Measurements from ENCODE around the gene ZXDC. TPM values are rescaled to one million over a fixed set of nuclear protein-coding genes. Genes with fewer than 3 reads are reported as not detected.

ZXDC gene
- total RNA-seq, 8 experiments from 2014 or later, result 15.1 to 32.0 (median 24.2) TPM

DNA sequence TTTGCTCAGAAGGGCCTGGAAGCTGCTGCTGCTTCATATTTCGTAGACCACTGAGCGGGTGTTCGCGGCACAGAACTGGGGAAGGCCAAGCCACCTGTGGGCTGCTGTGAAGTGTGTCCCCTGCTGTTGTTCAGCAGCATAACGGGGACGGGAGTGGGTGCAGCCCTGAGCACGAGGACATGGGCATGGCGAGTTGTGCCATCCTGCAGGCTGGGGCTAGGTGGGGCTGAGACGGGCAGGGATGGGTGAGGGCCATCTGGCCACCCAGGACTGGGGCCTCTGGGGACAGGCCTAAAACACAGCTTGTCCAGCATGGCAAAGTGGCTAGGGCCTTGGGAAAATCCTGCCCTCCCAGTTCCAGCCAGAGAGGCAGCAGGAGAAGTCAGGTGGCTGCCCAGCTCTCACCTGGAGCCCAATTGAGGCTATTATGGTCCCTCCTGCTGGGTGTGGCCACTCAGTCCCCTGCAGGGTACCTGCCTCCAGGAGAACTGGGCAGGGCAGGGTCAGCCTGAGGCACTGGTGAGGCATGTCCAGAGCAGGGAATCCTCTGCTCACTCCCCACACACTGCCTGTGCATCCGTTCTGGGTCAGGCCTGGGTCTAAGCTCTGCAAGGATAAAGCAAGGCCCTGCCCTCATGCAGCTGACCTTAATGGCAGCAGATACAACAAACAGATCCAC is 51.5 kb downstream of the ZXDC start:
- no peak overlapping the region for H3K4me3 ChIP-seq
- H3K27ac ChIP-seq, result no peak overlapping the region
- 60 to 100% (median 86%) methylated on average over 1 to 2 of the region's 10 CpGs; no CpG with 5 or more reads in 5 of the 10 experiments for WGBS, 10 experiments
- no peak for ATAC-seq (replicated peaks in 6 of 8)
- in situ Hi-C loops (cut with MboI; ENCODE audit: low pct_unique_long_range_greater_than_20kb in 2 of 9, low sequenced_read_pairs in 9 of 9, unreplicated experiment in 9 of 9), result no loop called here
- H3K4me1 ChIP-seq (replicated peaks in 1 of 2), result no peaks in the 10 kb centered on the region

DNA sequence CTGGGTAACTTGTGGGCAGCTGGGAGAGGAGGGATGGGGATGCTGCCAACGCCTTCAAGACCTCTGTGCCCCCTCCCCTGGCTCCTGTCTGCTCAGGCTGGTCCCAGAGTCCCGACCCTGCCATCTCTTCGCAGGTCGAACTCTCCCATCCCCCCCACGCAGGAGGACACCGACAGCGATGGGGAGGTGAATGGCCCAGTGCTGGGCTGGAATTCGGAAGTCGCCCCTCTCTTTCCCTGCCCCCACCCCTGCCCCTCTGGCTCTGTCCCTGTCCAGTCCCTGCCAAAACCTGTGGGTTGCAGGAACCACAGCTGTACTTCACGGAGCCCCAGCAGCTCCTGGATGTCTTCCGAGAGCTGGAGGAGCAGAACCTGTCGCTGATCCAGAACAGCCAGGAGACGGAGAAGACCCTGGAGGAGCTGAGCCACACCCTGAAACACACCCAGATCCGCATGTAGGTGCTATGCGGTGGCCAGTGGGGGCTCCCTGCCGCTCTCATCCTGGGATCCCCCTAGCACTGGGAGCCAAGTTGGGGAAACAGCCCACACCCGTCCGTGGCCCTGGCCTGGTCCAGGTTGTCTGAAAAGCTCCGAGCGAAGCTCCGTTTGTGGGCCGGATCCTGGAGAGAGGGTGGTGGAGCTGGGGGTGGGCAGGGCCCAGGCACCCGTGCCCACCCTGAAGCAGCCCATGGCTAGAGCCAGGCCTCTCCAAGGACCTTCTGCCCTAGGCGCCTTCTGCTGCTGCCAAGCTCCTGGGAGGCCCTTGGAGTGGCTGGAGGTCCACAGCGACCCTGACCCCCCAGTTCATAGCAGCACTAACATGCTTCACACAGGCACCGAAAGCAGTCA is 52.3 kb downstream of the ZXDC start:
- no peak for ATAC-seq (replicated peaks in 6 of 8)
- 57 to 100% (median 91%) methylated on average over 1 to 13 of the region's 26 CpGs; no CpG with 5 or more reads in 4 of the 10 experiments for WGBS, 10 experiments
- Histone ChIP-seq H3K27ac (no peak overlapping the region), H3K4me3 (no peak overlapping the region), H3K4me1 (replicated peaks in 1 of 2) (no peaks in the 10 kb centered on the region)
- in situ Hi-C loops (cut with MboI; ENCODE audit: low pct_unique_long_range_greater_than_20kb in 2 of 9, low sequenced_read_pairs in 9 of 9, unreplicated experiment in 9 of 9), result no loop called here

DNA sequence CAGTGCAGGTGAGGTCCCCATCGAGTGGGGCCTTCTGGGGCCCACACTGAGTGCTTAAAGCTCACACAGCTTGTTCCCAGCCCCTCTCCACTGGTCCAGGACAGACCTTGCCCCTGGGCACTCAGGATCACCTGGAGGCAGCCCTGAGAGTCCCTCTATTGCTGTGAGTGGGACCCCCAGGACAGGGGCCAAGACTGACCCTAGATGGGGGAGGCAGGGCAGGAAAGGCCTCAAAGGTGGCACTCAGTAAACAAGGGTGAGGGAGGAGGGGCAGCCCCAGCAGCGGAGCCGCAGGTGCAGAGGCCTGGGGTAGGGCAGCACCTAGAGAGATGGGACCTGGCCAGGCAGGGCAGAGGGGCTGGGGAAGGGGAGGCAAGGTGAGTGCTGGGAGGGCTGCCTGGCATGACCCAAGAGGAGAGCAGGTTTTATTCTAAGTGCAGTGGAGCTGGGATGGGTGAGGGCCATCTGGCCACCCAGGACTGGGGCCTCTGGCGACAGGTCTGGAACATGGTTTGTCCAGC is 53.1 kb downstream of the ZXDC start:
- 85 to 100% methylated on average over 1 to 3 of the region's 4 CpGs; no CpG with 5 or more reads in 8 of the 10 experiments for WGBS, 10 experiments
- Histone ChIP-seq H3K4me1 (replicated peaks in 1 of 2) (no peaks in the 10 kb centered on the region), H3K4me3 (no peak overlapping the region), H3K27ac (no peak overlapping the region)
- in situ Hi-C loops (cut with MboI; ENCODE audit: low pct_unique_long_range_greater_than_20kb in 2 of 9, low sequenced_read_pairs in 9 of 9, unreplicated experiment in 9 of 9), result no loop called here
- no peak for ATAC-seq (replicated peaks in 6 of 8)

DNA sequence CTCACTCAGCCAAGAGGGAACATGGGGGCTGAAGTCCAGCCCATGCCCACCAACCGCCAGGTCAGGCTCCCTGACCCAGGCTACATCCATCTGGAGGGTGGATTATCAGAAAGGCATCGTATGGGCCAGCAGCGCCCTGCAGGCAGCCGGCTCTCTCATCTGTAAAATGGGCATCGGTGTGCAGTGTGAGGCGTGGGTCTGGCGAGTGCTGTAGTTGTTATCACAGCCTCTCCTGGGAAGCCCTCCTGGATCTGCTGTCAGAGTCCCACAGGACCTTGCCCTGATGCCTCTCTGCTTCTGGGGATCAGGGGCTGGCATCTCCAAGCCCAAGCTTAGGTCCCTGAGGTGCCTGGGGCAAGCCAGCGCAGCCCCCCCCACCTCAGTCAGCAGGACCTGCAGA is 53.6 kb downstream of the ZXDC start:
- H3K4me3 ChIP-seq, result no peak overlapping the region
- WGBS, 10 experiments, result 20 to 100% (median 80%) methylated on average over 1 to 3 of the region's 8 CpGs; no CpG with 5 or more reads in 5 of the 10 experiments
- ATAC-seq (replicated peaks in 6 of 8), result no peak
- no peaks in the 10 kb centered on the region for H3K4me1 ChIP-seq (replicated peaks in 1 of 2)
- in situ Hi-C loops (cut with MboI; ENCODE audit: low pct_unique_long_range_greater_than_20kb in 2 of 9, low sequenced_read_pairs in 9 of 9, unreplicated experiment in 9 of 9), result no loop called here
- H3K27ac ChIP-seq, result no peak overlapping the region

DNA sequence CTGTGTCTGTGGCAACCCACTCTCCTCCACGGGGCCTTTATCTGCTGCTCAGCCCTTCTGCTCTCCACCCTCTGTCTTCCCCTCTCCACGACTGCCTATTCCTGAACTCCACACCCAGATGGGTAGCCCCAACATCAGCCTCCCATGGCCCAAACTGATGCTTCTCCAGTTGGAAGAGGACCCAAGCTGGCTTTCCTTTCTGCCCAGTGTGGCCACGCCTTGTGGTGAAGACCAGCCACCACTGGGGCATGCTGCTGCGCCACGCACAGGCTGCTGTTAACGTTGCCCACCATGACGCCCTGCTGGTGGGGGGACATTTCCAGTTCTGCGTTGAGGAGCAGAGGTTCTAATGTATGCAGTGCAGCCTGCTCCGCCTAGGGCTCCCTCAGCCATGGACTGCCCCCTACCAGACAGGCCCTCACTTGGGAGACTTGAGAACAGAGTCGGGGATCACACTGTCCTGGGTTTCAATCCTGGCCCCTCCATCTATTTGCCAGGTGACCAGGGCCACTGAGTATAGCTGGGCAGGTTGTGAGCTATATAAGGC is 54.0 kb downstream of the ZXDC start:
- Histone ChIP-seq H3K27ac (no peak overlapping the region), H3K4me3 (no peak overlapping the region), H3K4me1 (replicated peaks in 1 of 2) (no peaks in the 10 kb centered on the region)
- WGBS, 10 experiments, result 80 to 100% (median 82%) methylated on average over 1 to 3 of the region's 10 CpGs; no CpG with 5 or more reads in 6 of the 10 experiments
- ATAC-seq (replicated peaks in 6 of 8), result no peak
- in situ Hi-C loops (cut with MboI; ENCODE audit: low pct_unique_long_range_greater_than_20kb in 2 of 9, low sequenced_read_pairs in 9 of 9, unreplicated experiment in 9 of 9), result no loop called here

DNA sequence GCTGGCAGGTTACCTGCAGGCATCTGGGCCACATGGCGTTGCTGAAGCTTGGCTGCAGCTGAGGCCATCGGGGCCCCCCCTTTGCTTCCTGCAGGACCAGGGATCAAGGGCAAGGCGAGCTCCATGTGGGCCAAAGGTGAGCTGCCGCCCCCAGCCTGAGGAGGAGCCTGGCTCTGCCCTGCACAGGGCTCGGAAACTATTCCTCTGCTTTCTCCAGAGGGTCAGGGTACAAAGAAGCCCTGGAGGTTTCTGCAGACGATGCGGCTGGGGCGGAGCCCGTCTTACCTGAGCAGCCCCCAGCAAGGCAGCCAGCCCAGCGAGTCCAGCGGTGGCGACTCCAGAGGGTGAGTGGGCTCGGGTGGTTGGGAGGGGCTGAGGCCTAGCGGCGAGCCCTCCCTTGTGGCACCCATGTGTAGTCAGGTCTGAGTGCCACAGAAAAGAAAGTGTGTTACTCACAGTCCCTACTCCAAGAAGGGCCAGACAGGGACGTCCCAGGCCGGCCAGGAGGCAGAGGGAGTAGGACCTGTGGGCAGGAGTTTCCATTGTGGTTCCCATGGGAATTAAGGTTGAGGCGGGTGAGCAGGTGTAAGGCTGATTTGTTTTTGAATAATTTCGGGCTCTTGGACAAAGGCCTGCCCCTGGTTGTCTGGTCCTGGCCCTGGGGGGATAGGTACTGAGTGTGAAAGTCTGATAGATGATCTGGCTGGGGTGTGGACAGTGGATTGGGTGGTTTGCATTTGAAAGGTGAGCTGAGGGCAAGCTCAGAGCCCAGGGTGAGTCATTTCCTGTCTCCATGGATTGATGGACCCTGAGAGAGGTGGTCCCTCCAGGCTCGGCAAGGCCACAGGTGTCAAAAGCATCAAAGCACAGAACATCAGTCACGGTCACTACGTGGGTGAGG is 55.6 kb downstream of the ZXDC start:
- ATAC-seq (replicated peaks in 6 of 8), result no peak
- H3K4me3 ChIP-seq, result no peak overlapping the region
- H3K4me1 ChIP-seq (replicated peaks in 1 of 2), result no peaks in the 10 kb centered on the region
- WGBS, 10 experiments, result 0 to 100% (median 71%) methylated on average over 1 to 8 of the region's 22 CpGs; no CpG with 5 or more reads in 2 of the 10 experiments
- in situ Hi-C loops (cut with MboI; ENCODE audit: low pct_unique_long_range_greater_than_20kb in 2 of 9, low sequenced_read_pairs in 9 of 9, unreplicated experiment in 9 of 9), result no loop called here
- H3K27ac ChIP-seq, result no peak overlapping the region

DNA sequence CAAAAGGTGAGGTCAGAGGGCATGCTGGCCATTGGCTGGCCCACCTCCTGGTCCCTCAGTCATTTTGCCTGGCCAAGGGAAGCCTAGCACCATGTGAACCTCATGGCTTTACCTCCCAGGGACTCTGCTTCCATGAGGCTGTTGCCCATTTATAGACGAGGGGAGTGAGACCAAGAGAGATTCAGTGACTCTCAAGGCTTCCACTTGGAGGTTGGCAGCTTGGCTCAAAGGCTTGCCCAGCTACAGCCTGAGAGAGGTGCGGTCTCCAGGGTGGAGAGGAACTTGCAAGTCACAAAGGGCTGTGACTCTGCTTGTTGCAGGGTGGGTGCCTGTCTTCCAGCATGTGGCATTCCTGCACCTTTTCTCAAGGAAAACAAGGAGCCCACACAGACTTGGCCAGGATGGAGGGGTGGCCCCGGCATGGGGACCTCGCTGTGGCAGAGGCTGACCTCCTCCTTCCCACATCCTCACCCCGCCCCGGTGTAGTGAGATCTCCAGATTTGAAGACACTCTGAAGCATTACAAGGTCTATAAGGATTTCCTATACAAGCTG is 56.5 kb downstream of the ZXDC start:
- no peaks in the 10 kb centered on the region for H3K4me1 ChIP-seq (replicated peaks in 1 of 2)
- peak in 2 of 8 experiments; percentile 33 to 45 for ATAC-seq (replicated peaks in 6 of 8)
- no peak overlapping the region for H3K4me3 ChIP-seq
- in situ Hi-C loops (cut with MboI; ENCODE audit: low pct_unique_long_range_greater_than_20kb in 2 of 9, low sequenced_read_pairs in 9 of 9, unreplicated experiment in 9 of 9), result no loop called here
- WGBS, 10 experiments, result 40 to 100% (median 90%) methylated on average over 1 to 5 of the region's 6 CpGs; no CpG with 5 or more reads in 5 of the 10 experiments
- no peak overlapping the region for H3K27ac ChIP-seq

DNA sequence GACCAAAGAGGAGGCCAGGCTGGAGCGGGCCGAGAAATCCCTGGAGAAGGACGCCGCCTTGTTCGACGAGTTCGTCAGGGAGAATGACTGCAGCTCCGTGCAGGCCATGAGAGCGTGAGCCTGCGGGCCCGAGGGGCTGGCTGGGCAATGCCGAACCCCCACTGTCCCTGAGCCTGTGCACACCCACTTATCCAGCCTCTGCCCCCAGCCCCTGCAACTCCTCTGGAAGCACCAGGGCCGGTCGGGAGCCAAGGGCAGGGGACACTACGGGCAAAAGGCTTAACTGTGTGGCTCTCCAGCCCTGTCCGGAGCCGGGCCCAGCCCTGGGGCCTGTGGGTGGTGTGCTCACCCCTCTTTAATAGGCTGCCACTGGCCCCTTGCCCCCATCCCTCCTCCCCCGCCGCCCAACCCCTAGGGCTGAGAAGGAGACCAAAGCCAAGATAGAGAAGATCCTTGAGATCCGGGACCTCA is 57.0 kb downstream of the ZXDC start:
- Histone ChIP-seq H3K4me1 (replicated peaks in 1 of 2) (no peaks in the 10 kb centered on the region), H3K27ac (no peak overlapping the region), H3K4me3 (no peak overlapping the region)
- 88% methylated on average over 5 of the region's 20 CpGs; no CpG with 5 or more reads in 9 of the 10 experiments for WGBS, 10 experiments
- ATAC-seq (replicated peaks in 6 of 8), result no peak
- in situ Hi-C loops (cut with MboI; ENCODE audit: low pct_unique_long_range_greater_than_20kb in 2 of 9, low sequenced_read_pairs in 9 of 9, unreplicated experiment in 9 of 9), result no loop called here

DNA sequence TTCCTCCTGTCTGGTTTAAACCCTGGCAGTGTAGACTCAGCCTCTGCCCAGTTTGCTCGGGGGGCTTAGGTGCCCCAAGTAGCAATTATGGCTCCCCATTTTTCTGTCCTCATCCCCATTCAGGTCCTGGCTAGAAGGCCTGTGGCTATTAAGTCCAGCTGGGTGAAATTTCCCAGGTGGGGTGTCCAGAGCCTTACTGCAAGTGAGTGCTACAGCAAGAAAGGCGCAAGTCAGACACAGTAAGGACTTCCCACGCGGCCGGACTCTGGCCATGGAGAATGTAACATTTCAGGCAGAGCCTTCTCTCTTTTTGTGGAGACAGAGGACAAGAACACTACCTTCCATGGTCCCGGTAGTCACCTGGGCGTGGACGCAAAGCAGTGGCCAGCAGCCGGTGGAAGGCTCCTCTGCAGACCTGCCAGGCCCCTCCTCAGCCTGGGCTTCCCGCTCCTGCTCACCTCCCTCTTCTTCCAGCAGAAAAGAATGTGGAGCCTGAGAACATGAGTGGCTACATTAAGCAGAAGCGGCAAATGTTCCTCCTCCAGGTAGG is 57.6 kb downstream of the ZXDC start:
- Histone ChIP-seq H3K4me1 (replicated peaks in 1 of 2) (no peaks in the 10 kb centered on the region), H3K27ac (no peak overlapping the region), H3K4me3 (no peak overlapping the region)
- ATAC-seq (replicated peaks in 6 of 8), result no peak
- in situ Hi-C loops (cut with MboI; ENCODE audit: low pct_unique_long_range_greater_than_20kb in 2 of 9, low sequenced_read_pairs in 9 of 9, unreplicated experiment in 9 of 9), result no loop called here
- WGBS, 10 experiments, result 27 to 100% (median 88%) methylated on average over 1 to 8 of the region's 11 CpGs; no CpG with 5 or more reads in 4 of the 10 experiments

DNA sequence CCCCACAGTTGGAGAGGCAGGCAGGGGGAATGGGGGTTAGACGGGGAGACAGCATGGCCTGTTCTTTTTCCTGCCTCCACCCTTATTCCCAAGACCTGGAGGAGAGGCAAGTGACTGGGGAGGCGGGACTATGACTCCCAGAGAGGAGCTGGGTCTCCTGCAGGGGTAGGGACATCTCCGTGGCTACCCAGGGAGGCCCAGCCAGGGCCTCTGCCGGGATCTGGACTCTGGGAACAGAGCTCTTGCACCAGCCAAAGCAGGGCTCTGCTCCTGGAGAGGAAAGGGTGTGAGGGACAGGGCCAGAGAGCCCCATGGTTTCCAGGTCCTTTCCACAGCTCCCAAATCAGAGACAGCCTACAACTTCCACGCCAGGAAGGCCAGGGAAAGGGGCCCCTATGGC is 58.2 kb downstream of the ZXDC start:
- 60 to 100% (median 95%) methylated on average over 1 to 2 of the region's 5 CpGs; no CpG with 5 or more reads in 6 of the 10 experiments for WGBS, 10 experiments

DNA sequence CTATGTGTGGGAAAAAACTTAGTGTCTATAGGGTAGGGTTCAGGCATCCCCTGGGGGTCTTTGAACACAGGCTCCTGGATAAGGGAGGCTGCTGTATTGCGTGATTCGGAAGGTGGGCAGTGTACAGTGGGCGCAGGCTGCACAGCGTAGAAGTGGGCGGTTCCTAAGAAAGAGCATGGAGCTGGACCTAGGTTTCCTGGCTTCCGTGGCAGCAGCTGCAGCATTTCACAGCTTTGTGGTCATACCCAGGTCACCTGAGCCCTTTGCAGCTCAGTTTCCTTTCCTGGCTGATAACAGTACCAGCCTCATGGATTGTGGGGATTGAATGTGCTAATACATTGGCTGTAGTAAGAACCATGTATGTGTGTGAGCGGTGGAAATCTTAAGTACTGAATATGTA is 58.7 kb downstream of the ZXDC start:
- Histone ChIP-seq H3K4me3 (no peak overlapping the region), H3K4me1 (replicated peaks in 1 of 2) (no peaks in the 10 kb centered on the region), H3K27ac (no peak overlapping the region)
- in situ Hi-C loops (cut with MboI; ENCODE audit: low pct_unique_long_range_greater_than_20kb in 2 of 9, low sequenced_read_pairs in 9 of 9, unreplicated experiment in 9 of 9), result no loop called here
- 71 to 100% (median 91%) methylated on average over 2 to 7 of the region's 7 CpGs; no CpG with 5 or more reads in 2 of the 10 experiments for WGBS, 10 experiments
- ATAC-seq (replicated peaks in 6 of 8), result no peak

More for the DNA sequence above, 58.2 kb downstream of the ZXDC start:
- in situ Hi-C loops (cut with MboI; ENCODE audit: low pct_unique_long_range_greater_than_20kb in 2 of 9, low sequenced_read_pairs in 9 of 9, unreplicated experiment in 9 of 9), result no loop called here
- H3K27ac ChIP-seq, result no peak overlapping the region
- no peak overlapping the region for H3K4me3 ChIP-seq
- peak in 3 of 8 experiments; percentile 31 to 52 (median 38) for ATAC-seq (replicated peaks in 6 of 8)
- no peaks in the 10 kb centered on the region for H3K4me1 ChIP-seq (replicated peaks in 1 of 2)

All from motor neuron (in vitro differentiated cells).